Stomach (tissue), 4 donors: Measurements from ENCODE around the gene CDH2.

Source experiments
- CTCF ChIP-seq, 7 experiments: fragments of 450-650 bp in 4 of 7; fragments of 200-600 bp in 3 of 7; sonication (generic) in 3 of 7; IDR thresholded peaks; one replicate each; pipeline ENCODE4 v1.5.1; 2016 to 2019; ENCODE audit warnings: antibody characterized with exemption in 7 of 7, control low read depth in 2 of 7, mild to moderate bottlenecking in 1 of 7
- EP300 ChIP-seq: sonication (generic); formaldehyde crosslinking; IDR thresholded peaks from one replicate; pipeline ENCODE4 v1.6.1; 2017; ENCODE audit warnings: antibody characterized with exemption
- POLR2A ChIP-seq, 4 donors: fragments of 450-650 bp; IDR thresholded peaks; one replicate each; pipeline ENCODE4 v1.6.1; 2016; ENCODE audit warnings: antibody characterized with exemption in 4 of 4, control low read depth in 2 of 4, mild to moderate bottlenecking in 1 of 4, moderate library complexity in 1 of 4

GRCh38 chr18:28150925-28151324 is 26.0 kb downstream of the CDH2 start:
- TF ChIP-seq CTCF (IDR thresholded peaks at IDR 0.05) (no peak), POLR2A (IDR thresholded peaks at IDR 0.05) (no peak), EP300 (no peak)
